IPS-18c (cell line): ENCODE results near the gene RPL18A.
"Not testable (repeated sequence)": the region's sequence is repeated elsewhere in the genome, so short reads cannot be mapped to it uniquely, and the experiment has no call there.

Experiments used
- H3K4me3 ChIP-seq: 2 replicates; pipeline ENCODE4 v1.7.0; 2013; ENCODE audit warnings: low read depth, mild to moderate bottlenecking, low read length, moderate library complexity; ENCODE audit not compliant: insufficient read depth
- H3K9me3 ChIP-seq: one replicate; pipeline ENCODE4 v1.6.1; 2013; ENCODE audit warnings: mild to moderate bottlenecking, low read length, moderate library complexity; ENCODE audit not compliant: control insufficient read depth, insufficient read depth

RPL18A gene

DNA sequence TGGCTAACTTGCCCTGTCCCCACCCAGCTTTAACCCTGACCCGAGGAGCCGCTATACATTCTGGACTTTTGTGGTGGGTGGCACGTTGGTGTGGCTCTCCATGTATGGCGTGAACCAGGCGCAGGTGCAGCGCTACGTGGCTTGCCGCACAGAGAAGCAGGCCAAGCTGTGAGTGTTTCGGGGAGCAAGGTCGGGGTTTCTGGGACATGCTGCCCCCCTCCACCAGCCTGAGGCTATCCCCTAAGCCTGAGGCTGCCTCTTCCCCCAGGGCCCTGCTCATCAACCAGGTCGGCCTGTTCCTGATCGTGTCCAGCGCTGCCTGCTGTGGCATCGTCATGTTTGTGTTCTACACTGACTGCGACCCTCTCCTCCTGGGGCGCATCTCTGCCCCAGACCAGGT lies 18.0 kb downstream of the RPL18A start:
- Histone ChIP-seq H3K9me3 (no peaks in the 10 kb centered on the region), H3K4me3 (no peak overlapping the region)

DNA sequence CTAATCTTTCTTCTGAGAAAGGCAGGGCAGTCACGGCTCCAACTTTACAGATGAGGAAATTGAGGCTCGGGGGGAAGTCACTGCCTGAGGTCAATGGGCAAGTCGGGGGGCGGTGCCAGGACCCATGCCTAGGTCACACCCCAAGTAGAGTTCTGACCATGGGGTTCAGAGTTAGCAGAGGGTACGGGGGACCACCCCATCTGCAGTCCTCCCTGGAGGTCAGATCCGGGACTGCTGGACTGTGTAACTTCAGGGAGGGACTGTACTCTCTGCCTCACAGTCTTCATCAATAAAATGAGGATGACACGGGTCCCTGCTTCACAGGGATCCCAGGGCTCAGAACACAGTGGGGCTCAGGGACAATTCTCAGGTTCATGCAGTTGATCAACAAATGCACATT lies 19.8 kb downstream of the RPL18A start:
- no peak overlapping the region for H3K4me3 ChIP-seq
- H3K9me3 ChIP-seq: peaks cover 3% of the 10 kb centered on the region

DNA sequence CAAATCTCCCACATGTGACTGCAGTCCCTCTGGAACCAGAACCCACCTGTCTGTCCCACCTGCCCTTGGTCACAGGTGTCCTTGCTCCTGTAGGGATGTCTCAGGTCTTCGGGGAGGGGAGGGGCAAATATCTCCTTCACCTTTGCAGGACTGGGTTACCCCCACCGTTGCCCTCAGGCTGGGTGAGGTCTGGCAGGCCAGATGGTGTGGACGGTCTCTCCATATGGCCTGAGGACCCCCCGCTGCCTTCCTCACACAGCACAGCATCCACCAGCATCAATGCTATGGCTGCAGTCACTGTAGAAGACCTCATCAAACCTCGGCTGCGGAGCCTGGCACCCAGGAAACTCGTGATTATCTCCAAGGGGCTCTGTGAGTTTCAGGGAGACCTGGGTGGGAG lies 22.0 kb downstream of the RPL18A start:
- H3K4me3 ChIP-seq: no peak overlapping the region
- H3K9me3 ChIP-seq: peaks cover 3% of the 10 kb centered on the region

DNA sequence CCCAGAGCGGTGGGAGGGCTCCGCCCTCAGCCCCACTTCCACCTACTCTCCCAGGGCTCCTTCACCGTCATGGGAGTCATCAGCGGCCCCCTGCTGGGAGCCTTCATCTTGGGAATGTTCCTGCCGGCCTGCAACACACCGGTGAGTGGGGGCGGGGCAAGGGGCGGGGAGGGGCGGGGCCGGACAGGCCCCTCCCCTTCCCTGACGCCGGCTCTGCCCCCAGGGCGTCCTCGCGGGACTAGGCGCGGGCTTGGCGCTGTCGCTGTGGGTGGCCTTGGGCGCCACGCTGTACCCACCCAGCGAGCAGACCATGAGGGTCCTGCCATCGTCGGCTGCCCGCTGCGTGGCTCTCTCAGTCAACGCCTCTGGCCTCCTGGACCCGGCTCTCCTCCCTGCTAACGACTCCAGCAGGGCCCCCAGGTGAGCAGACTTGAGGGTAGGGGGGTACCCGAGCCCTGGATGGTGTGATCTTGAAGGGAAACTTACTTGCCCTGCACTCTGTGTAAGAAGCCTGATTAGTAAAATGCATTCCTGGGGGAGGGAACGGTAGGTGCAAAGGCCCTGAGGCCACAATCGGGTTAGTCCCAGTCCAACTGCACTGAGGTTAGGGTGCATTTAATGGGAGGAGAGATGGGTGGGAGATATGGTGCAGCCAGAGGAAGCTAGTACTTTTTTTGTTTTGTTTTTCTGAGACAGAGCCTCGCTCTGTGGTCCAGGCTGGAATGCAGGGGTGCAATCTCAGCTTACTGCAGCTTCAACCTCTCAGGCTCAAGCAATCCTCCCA lies 24.1 kb downstream of the RPL18A start:
- no peak overlapping the region for H3K4me3 ChIP-seq
- H3K9me3 ChIP-seq: peaks cover 3% of the 10 kb centered on the region

DNA sequence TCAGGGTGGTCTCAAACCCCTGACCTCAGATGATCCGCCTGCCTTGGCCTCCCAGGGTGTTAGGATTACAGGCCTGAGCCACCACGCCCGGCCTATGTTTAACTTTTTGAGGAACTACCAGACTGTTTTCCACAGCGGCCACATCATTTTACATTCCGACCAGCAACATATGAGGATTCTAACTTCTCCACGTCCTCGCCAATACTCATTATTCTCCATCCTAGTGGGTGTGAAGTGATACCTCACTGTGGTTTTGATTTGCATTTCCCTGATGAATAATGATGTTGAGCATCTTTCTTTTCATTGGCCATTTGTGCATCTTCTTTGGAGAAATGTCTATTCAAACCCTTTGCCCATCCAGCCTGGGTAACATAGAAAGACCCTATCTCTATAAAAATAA lies 26.8 kb downstream of the RPL18A start:
- Histone ChIP-seq H3K4me3 (no peak overlapping the region), H3K9me3 (peaks cover 3% of the 10 kb centered on the region)

DNA sequence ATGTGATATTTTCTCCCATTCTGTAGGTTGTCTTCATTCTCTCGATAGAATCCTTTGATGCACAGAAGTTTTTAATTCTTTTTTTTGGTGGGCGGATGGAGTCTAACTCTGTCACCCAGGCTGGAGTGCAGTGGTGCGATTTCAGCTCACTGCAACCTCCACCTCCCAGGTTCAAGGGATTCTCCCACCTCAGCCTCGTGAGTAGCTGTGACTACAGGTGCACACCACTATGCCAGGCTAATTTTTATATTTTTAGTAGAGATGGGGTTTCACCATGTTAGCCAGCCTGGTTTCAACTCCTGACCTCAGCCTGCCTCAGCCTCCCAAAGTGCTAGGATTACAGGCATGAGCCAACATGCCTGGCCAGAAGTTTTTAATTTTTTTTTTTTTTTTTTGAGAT lies 27.5 kb downstream of the RPL18A start:
- not testable (repeated sequence) for H3K4me3 ChIP-seq, H3K9me3 ChIP-seq

DNA sequence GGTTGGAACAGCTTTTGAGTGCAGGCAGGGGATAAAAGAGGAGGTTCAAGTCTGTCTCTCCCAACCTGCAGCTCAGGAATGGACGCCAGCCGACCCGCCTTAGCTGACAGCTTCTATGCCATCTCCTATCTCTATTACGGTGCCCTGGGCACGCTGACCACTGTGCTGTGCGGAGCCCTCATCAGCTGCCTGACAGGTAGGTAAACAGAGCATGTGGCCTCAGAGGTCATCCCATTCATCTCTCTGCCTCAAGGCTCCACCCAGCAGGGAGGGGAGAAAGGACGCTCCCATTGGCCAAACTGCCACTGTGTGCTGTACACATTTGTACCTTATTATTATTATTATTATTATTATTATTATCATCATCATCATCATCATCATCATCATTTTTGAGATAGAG lies 28.6 kb downstream of the RPL18A start:
- no peak overlapping the region for H3K4me3 ChIP-seq
- peaks cover 3% of the 10 kb centered on the region for H3K9me3 ChIP-seq

DNA sequence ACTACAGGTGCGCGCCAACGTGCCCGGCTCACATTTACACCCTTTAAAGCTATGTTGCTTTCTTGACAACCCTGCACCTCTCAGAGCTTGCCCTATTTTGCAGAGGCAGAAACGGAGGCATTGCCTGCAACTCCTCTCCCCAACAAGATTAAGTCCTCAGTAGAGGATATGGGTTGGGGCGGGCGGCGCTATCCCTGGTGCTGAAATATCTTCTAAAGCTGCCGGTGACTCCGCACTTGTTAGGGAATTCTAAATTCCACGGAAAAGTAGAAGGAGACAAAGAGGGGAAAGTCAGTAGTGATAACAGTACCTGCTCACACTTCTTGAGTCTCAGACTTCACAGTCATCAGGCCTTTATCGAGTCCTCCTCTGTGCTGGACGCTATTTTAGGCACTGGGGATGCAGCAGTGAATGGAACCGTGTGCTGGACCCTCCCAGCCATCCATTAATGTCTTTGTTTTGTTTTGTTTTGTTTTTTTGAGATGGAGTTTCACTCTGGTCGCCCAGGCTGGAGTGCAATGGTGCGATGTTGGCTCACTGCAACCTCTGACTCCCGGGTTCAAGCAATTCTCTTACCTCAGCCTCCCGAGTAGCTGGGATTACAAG lies 30.0 kb downstream of the RPL18A start:
- H3K4me3 ChIP-seq: no peak overlapping the region
- peaks cover 2% of the 10 kb centered on the region for H3K9me3 ChIP-seq

DNA sequence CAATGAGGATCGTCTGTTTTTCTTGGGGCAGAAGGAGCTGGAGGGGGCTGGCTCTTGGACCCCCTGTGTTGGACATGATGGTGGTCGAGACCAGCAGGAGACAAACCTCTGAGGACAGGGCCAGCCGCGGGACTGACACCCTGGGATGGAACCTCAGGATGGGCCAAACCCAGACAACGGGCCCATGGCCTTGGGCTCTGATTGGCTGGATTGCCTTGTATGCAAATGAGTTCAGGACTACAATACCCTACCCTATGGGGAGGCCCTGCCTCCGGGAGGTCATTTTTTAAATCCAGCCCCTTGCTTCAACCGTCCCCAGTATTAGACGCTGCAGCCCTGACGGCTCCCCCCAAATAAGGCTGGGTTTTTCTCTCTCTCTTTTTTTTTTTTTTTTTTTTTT lies 34.1 kb downstream of the RPL18A start:
- Histone ChIP-seq H3K9me3 (peaks cover 2% of the 10 kb centered on the region), H3K4me3 (no peak overlapping the region)

DNA sequence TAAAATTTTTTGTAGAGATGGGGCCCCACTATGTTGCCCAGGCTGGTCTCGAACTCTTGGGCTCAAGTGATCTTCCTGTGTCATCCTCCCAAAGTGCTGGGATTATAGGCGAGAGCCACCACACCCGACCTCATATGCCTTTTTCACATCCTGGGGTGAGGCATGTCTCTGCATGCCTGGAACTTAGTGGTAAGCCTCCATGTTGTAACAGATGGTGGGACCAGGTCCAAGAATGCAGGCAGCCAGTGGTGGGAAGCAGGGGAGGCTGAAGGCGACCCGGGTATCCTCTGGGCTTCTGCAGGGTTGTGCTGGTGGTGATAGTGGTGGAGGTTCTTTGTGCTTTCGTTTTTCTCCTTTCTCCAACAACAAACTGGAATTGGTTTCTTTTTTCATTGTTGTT lies 43.0 kb downstream of the RPL18A start:
- no peak overlapping the region for H3K4me3 ChIP-seq

DNA sequence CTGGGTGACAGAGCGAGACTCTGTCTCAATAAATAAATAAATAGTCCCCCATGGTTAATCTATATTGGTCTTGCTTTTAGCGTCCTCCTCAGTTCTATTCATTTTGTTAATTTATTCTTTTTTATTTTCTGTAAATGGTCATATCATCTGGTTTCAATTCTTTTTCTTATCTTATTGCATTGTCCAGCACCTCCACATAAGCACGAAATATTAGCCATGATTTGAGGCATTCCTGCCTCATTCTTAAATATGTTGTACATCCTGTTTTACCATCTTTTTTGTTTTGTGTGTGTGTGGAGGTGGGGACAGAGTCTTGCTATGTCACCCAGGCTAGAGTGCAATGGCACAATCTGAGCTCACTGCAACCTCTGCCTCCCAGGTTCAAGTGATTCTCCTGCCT lies 48.5 kb downstream of the RPL18A start:
- H3K9me3 ChIP-seq: peaks cover 4% of the 10 kb centered on the region
- H3K4me3 ChIP-seq: no peak overlapping the region

More for the DNA sequence above, 43.0 kb downstream of the RPL18A start:
- H3K9me3 ChIP-seq: peaks cover 2% of the 10 kb centered on the region

DNA sequence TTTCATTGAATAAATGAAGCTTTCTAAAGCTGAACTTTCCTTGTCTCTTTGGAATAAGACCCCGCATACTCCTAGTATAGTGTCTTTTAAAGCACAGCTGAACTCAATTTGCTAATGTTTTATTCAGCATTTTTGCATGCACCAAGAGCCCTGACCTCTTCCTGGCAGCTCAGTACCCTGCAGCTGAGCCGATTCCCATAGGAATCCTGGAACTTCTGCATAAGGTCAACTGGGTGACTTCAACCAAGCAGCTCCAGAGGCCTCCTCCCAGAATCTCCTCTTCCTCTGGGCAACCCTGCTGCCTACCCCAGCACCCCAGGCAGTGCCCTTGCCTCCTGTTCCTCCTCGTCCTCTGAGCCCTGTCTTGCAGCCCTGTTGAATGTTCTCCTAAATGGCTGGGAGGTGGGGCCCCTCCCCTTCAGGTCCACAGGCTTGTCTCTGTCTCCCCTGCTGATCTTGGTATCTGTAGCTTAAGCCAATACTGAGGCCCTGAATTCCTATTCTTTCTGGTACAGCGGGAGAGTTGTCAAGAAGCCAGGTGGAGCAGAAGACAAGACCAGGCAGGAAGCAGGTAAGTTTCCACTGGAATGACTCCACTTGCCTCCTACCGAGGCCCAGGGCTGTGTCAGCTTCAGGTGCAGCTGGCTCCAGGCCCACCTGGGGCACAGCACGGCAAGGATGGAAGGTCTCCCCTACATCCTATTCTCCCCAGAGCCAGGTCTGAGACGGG lies 49.5 kb downstream of the RPL18A start:
- Histone ChIP-seq H3K4me3 (no peak overlapping the region), H3K9me3 (peaks cover 6% of the 10 kb centered on the region)

DNA sequence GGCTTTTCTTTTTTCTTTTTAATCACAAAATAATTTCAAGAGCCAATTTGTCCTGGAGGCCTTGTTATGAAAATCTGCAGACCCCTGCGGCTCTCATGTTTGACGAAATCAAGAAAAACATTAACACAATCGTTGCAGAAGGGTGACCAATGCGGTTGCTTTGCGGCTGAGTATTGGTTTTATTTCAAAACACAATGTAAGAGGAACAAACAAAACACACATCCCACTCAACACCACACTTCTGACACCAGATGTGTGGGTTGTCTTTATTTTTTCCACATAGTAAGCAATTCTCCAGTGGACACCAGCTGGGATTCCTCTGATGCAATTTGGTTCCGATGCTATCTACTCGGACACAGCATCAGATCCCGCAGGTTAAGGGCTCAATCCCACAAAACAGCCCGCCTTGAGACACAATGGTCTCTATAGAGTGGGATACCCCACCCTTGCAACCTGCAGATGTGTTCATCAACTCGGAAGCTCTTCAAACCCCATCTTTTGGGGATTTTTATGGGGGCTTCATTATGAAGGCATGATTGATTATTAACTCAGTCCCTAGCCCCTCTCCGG lies 51.2 kb downstream of the RPL18A start:
- Histone ChIP-seq H3K9me3 (peaks cover 4% of the 10 kb centered on the region), H3K4me3 (no peak overlapping the region)
